Inferior parietal cortex (tissue), 1 donor: ENCODE data around the gene TMEM151A.
"Not testable (repeated sequence)": the region's sequence is repeated elsewhere in the genome, so short reads cannot be mapped to it uniquely, and the experiment has no call there.

Experiments
- DNase-seq: peaks from one replicate; pipeline ENCODE4 v3.0.0-alpha.2; 2016; ENCODE audit errors: extremely low spot score

The TMEM151A gene

DNA sequence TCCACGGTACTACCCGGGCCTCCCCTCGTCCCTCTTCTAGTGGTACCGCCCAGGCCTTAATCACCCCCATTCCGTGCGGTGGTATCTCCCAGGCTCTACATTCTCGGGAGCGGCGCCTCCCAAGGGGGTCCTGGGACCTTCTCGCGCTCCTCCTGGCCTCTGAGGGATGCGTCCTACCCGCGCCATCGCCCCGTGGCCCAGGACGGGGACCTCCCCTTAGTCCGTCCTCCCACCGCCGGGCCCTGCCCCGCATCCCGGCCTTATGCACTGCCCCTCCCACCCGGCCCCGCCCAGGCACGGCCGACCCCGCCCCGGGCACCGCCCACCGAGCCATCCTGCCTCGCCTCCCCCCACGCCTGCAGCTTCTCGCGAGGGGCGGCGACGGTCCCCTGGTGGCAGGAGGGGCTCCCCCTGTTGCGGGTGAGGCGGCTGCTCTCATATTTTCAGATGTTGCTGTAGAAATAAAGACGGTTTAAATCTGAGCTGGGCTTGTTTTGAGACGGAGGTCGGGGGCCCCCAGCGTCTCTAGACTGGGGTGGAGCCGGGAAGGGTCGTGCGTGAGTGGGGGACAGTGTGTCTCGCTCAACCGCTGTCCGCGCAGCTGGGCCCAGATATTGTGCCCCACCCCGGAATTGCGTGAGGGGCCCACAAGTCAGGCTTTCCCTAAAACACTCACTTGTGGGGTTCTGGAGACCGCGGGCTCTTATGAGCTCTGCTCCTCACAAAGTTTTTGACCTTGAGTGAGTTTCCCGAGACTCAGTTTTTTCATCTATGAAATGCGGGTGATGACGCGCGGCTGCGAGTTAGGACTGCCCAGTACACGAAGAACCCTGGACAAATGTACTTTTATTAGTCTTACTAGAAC lies 24.1 kb upstream of the TMEM151A start:
- DNase-seq = peak; percentile 74

DNA sequence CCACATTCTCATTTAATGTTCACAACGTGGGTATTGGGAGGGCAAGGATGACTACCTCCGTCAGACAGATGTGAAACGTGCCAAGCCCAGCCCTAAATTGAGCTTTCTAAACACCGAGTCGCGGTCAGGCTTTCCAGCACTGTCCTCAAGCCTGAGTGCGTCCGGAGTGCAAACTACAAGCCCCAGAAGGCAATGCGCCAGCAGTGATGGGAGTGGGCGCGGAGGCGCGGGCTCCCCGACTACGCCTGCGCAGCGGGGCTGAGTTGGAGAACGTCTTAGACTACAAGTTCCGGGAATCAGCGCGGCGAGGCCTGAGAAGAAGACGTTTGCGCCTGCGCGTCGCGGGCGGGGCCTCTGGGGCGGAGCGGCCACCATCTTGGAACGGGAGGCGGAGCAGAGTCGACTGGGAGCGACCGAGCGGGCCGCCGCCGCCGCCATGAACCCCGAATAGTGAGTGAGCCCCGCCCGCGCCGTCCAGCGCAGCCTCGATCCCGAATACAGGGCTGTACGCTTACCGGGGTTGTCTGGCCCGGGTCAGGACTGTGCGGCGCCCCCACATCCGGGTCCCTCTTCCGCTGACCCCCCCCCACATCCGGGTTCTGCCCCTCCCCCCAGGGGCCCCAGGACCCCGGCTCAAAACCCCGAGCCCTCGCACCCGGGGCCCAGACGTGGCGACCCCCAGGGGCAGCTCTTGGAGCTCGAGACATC lies 23.3 kb upstream of the TMEM151A start, which contains the start of gene RAB1B:
TSS of gene RAB1B (plus strand) at position 396 of the 708 bp plus-strand sequence. CDS start at position 437, 41 bp downstream.
- DNase-seq = peak; percentile 100

DNA sequence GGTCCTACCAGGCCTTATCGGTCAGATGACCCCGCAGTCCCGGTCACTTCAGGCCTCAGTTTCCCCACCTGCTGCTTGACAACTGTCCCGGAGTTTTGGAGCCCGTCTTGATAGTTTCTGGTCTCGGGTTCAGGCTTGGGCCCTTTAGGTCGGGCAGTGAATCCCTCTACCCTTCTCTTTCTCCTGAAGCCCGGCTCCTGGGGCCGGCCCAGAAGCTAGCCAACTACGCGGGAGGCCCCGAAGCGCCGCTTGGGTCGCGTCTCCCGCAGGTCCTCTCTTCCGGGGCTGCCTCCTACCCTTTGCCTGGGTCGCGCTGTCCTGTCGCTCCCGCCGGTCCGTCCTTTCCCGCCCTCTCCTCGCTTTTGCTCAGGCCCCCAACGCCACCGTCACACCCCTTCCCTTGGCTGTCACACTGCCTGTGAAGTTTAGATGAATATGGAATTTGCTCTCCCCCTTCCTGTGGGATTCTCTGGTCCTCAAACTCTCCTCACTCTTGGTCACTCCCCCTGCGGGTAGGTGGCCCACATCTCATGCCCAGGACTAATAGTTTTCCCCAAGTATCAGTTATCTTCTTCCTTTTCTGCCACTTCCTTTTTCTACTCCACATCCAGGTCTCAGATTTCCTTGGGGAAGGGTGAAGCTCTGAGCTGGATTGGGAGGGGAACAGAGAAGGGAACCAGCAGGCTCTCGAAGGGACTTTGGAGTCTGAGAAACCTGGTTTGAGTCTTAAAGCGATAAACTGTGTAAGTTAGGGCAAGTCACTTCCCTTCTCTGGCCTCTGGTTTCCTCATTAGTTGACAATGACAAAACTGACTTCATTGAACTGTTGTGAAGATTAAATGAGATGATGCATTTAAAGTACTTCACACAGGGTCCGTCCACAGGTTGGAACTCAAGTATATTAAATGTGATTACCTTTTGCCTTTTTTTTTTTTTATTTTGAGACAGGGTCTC lies 22.5 kb upstream of the TMEM151A start:
- no peak for DNase-seq

DNA sequence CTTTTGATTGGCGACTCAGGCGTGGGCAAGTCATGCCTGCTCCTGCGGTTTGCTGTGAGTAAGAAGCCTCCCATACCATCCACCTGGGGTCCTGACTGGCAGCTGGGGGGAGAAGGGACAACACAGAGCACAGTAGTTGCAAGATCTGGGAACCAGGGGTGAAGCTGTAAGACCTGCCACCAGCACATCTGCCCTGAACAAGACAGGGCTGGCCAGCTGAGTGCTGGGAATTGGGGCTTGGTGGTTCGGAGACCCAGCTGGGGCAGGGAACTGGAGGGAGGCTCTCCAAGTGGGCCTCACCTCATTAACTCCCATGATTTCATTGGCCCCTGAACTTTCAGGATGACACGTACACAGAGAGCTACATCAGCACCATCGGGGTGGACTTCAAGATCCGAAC lies 19.9 kb upstream of the TMEM151A start:
- no peak for DNase-seq

DNA sequence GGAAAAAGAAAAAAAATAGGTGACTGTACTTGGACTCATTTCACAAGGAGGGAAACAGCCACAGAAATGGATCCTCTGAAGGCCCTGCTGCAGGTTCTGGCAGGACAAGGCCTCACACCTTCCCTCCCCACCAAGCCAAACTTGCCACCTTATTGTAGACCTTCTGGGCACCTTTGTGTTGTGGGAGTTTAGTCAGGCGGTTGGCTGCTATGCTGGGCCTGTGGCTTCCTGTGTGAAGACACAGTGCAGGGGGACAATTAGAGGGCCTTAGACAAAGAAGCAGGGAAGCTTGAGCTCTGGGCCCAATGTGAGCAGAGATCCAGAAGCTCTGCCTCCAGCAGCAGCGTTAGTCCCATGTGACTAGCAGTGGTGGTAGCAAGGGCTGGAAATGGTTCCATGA lies 19.1 kb upstream of the TMEM151A start:
- DNase-seq = no peak

DNA sequence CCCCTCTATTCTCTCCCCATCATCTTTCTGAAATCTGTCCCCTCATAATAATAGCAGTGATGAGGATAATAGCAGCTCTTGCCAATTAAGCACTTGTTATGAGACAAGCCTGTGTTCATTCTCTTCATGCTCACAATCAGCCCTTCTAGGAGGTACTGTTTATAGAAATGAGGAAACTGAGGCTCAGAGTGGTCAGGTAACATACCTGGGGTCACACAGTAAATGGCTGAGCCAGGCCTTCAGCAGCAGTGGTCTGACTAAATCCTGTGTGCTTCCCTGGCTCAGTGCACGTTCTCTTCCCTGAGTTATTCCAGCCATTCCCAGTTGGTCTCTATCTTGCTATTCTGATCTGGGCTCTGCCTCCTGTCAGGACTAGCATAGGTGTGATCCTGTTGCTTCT lies 17.5 kb upstream of the TMEM151A start:
- no peak for DNase-seq

DNA sequence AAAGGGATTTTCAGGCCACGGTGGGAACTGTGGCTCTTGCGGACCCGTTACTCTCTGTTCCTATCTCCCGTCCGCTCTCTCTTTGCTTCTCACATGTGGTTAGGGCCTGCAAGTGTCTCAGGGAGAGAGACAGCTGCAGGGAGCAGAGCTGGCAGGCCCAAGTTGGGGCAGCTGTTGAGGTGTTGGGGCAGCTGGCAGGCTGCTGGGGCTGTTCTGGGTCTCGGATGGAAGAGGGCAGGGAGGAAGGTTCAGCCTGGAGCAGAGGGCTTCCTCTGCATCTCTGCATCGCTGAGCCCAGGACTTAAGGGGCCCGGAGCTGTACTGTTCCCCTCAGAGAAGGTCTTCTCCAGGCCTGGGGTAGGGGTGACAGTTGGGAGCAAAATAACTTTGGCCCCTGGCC lies 16.3 kb upstream of the TMEM151A start:
- DNase-seq = no peak

DNA sequence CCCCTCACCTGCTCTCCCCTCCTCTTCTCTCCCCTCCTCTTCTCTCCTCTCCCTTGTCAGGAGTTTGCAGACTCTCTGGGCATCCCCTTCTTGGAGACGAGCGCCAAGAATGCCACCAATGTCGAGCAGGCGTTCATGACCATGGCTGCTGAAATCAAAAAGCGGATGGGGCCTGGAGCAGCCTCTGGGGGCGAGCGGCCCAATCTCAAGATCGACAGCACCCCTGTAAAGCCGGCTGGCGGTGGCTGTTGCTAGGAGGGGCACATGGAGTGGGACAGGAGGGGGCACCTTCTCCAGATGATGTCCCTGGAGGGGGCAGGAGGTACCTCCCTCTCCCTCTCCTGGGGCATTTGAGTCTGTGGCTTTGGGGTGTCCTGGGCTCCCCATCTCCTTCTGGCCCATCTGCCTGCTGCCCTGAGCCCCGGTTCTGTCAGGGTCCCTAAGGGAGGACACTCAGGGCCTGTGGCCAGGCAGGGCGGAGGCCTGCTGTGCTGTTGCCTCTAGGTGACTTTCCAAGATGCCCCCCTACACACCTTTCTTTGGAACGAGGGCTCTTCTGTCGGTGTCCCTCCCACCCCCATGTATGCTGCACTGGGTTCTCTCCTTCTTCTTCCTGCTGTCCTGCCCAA lies 15.6 kb upstream of the TMEM151A start:
- no peak for DNase-seq

DNA sequence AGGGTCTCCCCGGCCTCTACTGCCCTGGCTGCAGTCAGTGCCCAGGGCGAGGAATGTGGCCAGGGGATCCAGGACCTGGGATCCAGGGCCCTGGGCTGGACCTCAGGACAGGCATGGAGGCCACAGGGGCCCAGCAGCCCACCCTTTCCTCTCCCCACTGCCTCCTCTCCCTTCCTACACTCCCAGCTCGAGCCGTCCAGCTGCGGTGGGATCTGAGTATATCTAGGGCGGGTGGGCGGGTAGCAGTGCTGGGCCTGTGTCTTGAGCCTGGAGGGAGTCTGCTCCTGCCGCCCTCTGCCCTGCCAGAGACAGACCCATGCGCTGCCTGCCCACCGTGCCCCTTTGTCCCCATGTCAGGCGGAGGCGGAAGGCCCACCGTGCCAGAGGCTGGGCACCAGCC lies 15.1 kb upstream of the TMEM151A start:
- DNase-seq = not testable (repeated sequence)

DNA sequence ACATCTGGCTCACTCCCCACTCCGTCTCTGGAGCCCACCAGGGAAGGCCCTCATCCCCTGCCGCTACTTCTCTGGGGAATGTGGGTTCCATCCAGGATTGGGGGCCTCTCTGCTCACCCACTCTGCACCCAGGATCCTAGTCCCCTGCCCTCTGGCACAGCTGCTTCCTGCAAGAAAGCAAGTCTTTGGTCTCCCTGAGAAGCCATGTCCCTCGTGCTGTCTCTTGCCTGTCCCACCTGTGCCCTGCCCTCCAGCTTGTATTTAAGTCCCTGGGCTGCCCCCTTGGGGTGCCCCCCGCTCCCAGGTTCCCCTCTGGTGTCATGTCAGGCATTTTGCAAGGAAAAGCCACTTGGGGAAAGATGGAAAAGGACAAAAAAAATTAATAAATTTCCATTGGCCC lies 14.6 kb upstream of the TMEM151A start:
- not testable (repeated sequence) for DNase-seq

DNA sequence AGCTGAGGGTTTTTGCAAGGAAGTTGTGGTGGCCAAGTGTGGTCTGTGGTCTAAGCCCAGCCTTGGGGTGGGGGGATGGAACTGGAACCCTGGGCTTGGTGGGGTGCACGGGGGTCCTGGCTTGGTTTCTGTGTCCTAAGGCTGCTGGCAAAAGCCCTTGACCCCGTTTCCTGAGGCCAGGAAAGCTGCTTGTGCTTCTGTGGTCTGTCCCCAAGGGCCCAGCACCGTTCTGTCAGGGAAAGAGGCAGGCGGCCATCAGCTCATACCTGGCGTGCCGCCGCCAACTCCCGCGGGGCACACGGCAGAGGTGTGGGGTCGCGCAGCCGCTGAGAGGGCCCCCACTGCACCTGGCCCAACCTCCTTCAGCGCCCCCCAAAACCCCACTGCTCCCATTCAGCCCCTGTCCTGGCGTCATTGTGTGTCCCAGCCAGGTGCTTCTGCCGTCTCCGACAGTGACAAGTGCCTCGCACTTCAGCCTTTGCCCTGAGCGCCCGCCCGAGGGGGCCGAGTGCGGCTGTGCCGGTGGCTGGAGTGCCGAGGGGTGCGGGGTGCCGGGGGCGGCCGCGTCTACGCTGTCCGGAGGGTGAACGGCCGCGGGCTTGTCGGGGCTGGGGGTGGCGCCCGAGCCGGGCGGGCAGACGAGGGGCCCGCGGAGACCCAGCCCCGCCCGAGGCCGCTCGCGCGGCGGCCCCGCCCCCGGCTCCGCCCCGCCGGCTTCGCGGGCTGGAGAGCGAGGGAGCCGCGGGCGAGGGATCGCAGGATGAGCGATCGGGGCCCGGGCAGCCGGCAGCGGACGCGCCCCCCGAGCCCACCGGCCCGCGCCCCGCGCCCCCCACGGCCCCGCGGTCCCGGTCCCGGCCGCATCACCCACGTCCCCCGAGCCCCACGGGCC lies 14.0 kb upstream of the TMEM151A start, which contains the start of gene CNIH2:
TSS of gene CNIH2 (plus strand) at position 705 of the 892 bp plus-strand sequence. CDS start 282 bp downstream, outside the sequence.
- DNase-seq = no peak

DNA sequence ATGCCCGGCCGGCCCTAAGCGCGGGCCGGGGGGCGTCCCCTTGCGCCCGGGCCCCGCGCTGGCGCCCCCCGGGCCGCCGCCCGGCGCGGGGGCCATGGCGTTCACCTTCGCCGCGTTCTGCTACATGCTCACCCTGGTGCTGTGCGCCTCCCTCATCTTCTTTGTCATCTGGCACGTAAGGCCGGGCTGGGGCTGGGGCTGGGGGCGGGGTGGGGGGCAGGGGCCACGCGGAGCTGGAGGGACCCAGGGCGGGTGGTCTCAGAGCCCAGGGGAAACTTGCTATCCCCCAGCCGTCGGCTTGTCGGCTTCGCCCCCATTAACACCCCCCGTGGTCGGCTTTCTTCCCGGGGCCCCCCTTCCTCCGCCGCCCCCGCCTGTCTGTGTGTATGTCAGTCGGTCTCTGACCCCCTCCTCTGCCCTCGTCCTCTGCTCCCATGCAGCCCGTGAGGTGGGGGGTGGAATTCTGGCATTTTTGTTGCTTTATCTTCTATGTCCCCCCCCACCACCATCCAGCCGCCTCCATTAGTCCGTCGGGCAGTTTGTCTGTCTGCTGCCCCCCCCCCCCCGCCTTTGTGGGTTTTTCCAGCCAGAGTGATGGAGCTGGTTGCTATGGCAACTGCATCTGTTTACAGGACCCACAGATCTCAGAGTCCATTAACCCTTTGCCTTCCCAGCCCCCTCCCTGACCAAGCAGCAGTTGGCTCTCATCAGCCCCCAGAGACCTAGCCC lies 13.2 kb upstream of the TMEM151A start:
- DNase-seq = no peak

DNA sequence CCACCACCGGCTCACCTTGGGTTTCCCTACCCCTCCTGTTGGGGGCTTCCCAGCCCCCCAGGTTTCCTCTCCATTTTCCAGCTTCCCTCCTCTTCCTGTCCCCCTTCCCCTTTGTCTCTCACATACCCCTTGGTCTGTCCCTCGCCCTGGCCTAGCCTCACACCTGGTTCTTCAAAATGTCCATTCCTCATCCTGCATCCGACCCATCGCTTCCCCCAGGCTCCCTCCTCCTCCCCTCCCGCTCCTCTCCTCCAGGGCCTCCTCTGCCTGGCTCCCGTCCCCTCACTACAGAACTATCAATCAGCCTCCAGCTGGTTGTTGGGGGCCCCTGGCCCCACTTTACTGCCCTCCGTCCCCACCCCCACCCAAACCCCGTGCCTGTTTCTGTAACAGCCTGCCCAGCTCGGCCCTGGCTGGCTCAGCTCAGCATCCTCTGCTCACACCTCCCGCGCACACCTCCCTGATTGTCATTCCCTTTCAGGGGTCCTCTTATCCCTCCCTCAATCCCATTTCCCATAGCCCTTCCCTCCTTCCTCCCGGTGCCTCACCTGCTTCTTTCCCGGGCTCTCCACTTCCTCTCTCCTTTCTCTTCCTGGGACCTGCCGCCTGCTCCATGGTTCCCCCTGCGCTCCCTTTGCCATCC lies 12.5 kb upstream of the TMEM151A start:
- DNase-seq = no peak

DNA sequence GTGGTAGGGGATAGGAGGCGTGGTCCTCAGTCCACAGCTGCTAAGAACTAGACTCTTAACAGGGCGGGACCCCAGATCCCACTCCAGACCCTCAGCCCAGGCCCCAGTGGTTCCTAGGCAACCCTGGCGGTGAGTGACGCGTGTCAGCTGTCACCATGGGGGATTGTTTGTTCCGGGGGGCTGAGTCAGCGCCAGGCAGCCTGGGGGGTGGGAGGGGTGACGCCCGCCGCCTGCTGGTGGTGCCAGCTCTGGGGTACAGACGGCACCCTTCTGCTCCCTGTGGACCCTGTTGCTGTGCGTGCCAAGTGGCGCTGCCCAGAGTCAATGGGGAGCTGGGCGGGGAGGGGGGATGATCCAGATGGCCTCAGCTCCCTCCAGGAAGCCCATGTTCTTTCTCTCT lies 11.3 kb upstream of the TMEM151A start:
- no peak for DNase-seq

DNA sequence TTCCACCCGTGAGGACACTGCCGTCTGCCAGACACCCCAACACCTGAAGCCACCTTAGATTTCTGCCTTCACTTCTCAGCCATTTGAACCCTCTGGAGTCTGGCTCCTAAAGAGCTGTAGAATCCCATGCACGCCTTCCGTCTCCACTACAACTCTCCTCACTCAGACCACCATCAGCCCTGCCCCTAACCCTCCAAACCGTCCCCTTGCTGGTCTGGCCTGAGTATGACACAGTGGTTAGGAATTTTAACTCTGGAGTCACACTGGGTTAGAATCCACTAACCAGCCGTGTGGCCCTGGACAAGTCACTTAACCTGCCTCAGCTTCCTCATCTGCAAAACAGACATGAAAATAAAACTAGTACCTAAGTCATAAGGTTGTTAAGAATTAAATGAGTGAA lies 10.7 kb upstream of the TMEM151A start:
- no peak for DNase-seq

DNA sequence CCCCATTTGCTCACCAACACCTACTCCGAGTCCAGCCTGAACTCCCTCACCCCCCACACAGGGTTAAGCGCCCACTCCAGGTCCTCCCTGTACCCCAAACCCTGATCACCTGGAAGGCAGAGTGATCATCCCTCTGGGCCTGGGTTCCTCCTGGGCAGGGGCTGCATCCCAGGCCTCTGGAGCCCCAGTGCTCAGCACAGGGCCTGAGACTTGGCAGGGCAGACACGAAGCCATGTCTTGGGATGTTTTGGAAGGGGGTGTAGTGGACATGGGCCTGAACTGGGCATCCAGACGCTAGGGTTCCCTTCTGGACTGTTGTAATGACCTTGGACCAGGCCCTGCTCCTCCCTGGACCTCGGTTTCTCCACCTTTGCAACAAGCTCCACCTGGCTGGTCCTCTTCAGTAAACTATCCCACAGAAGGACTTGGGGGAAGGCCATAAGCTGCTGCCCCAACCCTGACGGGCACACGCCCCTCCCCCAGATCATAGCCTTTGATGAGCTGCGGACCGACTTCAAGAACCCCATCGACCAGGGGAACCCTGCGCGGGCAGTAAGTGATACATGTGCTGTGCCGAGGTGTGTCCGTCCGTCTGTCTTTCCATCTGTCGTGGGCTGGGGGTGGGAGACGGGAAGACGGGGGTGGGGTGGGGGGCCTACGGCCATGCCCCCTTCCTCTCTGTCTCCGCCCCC lies 9.8 kb upstream of the TMEM151A start:
- no peak for DNase-seq

DNA sequence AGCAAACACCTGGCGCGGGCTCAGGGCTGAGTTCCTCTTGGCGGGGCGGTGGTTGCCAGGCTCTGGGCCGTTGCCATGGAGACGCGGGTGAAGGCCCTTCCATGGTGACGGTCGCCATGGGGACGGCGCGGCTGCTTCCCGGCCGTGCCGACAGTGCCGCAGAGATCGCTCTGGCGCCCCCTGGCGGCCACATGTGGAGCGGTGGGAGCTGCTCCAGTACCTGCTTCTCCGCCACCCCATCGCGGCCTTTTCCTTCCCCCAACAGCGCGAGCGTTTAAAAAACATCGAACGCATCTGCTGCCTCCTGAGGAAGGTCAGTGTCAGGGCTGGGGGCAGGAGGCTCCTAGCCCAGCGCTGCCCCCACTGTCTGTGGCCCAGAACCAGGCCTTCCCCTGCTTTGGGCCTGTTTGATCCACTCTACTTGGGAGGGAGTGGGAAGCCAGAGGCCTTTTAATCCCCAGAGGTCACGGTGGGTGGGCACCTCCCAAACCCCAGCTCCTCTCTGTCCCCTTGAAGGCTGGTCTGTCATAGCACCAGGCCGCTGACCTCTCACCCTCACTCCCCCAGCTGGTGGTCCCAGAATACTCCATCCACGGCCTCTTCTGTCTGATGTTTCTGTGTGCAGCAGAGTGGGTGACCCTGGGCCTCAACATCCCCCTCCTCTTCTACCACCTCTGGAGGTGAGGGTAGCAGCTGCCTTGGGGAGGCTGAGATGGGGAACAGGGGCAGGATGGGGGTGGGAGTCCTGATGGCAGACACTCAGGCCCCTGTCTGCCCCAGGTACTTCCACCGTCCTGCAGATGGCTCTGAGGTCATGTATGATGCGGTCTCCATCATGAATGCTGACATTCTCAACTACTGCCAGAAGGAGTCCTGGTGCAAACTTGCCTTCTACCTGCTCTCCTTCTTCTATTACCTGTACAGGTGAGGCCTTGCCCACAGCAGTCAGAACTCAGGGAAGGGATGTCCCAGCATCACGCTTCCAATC lies 8.9 kb upstream of the TMEM151A start:
- DNase-seq = peak; percentile 97
